Mesenchymal stem cell (in vitro differentiated cells and primary cell): ENCODE data around the gene GTF3C1.

ENCODE experiments used
- DNase-seq: peaks from one replicate; pipeline ENCODE4 v3.0.0-alpha.2; 2013
- H2AFZ ChIP-seq: one replicate; pipeline ENCODE4 v1.6.1; 2013; ENCODE audit warnings: low read depth, mild to moderate bottlenecking, control low read depth, inconsistent platforms, low read length, moderate library complexity
- H2AK5ac ChIP-seq: 2 replicates; pipeline ENCODE4 v1.6.1; 2013; ENCODE audit warnings: low read length, moderate library complexity, mild to moderate bottlenecking, inconsistent platforms; ENCODE audit not compliant: severe bottlenecking
- H2BK120ac ChIP-seq: one replicate; pipeline ENCODE4 v1.6.1; 2013; ENCODE audit warnings: low read depth, mild to moderate bottlenecking, inconsistent platforms, low read length, moderate library complexity
- H2BK12ac ChIP-seq, 2 experiments: one replicate each; pipeline ENCODE4 v1.6.1; 2013; ENCODE audit warnings: inconsistent platforms in 2 of 2, low read length in 2 of 2, mild to moderate bottlenecking in 2 of 2, moderate library complexity in 2 of 2, control low read depth in 1 of 2
- H2BK15ac ChIP-seq: one replicate; pipeline ENCODE4 v1.6.1; 2013; ENCODE audit warnings: mild to moderate bottlenecking, low read depth, inconsistent platforms; ENCODE audit not compliant: poor library complexity, severe bottlenecking
- H2BK5ac ChIP-seq: 2 replicates; pipeline ENCODE4 v1.6.1; 2013; ENCODE audit warnings: low read depth, mild to moderate bottlenecking, low read length, control low read depth, inconsistent platforms; ENCODE audit not compliant: poor library complexity, severe bottlenecking
- H3K14ac ChIP-seq, 2 experiments: one replicate each; pipeline ENCODE4 v1.6.1; 2013; ENCODE audit warnings: inconsistent platforms in 2 of 2, low read length in 2 of 2, control low read depth in 1 of 2, mild to moderate bottlenecking in 1 of 2, moderate library complexity in 1 of 2
- H3K18ac ChIP-seq, 2 experiments: one replicate each; pipeline ENCODE4 v1.6.1; 2013; ENCODE audit warnings: inconsistent platforms in 2 of 2, low read length in 2 of 2, control low read depth in 1 of 2, low read depth in 1 of 2, mild to moderate bottlenecking in 1 of 2
- H3K23ac ChIP-seq, 2 experiments: one replicate each; pipeline ENCODE4 v1.6.1; 2013; ENCODE audit warnings: inconsistent platforms in 2 of 2, low read length in 2 of 2, mild to moderate bottlenecking in 2 of 2, moderate library complexity in 2 of 2, control low read depth in 1 of 2
- H3K27ac ChIP-seq: 2 replicates; pipeline ENCODE4 v1.5.1; 2013; ENCODE audit warnings: mild to moderate bottlenecking, moderate library complexity, low read length, control low read depth, inconsistent platforms; ENCODE audit not compliant: poor library complexity, severe bottlenecking
- H3K27me3 ChIP-seq, 2 experiments: 2 replicates each; pipeline versions ENCODE4 v1.6.1 to v1.7.0; 2013; ENCODE audit warnings: low read length in 2 of 2, mild to moderate bottlenecking in 2 of 2, moderate library complexity in 2 of 2, control low read depth in 1 of 2, inconsistent platforms in 1 of 2; ENCODE audit not compliant: control insufficient read depth in 1 of 2, insufficient read depth in 1 of 2
- H3K36me3 ChIP-seq, 2 experiments: 2 replicates each; pipeline versions ENCODE4 v1.6.1 to v1.7.0; 2013; ENCODE audit warnings: low read length in 2 of 2, control low read depth in 1 of 2, inconsistent platforms in 1 of 2, low read depth in 1 of 2, mild to moderate bottlenecking in 1 of 2; ENCODE audit not compliant: insufficient read depth in 2 of 2, control insufficient read depth in 1 of 2
- H3K4ac ChIP-seq, 2 experiments: one replicate each; pipeline ENCODE4 v1.6.1; 2013; ENCODE audit warnings: inconsistent platforms in 2 of 2, low read length in 2 of 2, mild to moderate bottlenecking in 2 of 2, moderate library complexity in 2 of 2, control low read depth in 1 of 2, low read depth in 1 of 2
- H3K4me1 ChIP-seq: 2 replicates; pipeline ENCODE4 v1.6.1; 2013; ENCODE audit warnings: low read depth, low read length, control low read depth; ENCODE audit not compliant: control insufficient read depth, insufficient read depth
- H3K4me2 ChIP-seq: 2 replicates; pipeline ENCODE4 v1.6.1; 2013; ENCODE audit warnings: low read length, mild to moderate bottlenecking, inconsistent platforms; ENCODE audit not compliant: poor library complexity, severe bottlenecking
- H3K4me3 ChIP-seq, 2 experiments: 2 replicates each; pipeline versions ENCODE4 v1.5.1 to v1.7.0; 2013; ENCODE audit warnings: low read length in 2 of 2, mild to moderate bottlenecking in 2 of 2, control low read depth in 1 of 2, low read depth in 1 of 2; ENCODE audit not compliant: insufficient read depth in 1 of 2
- H3K79me1 ChIP-seq: replicated peaks from 2 replicates; pipeline ENCODE4 v1.6.1; 2013; ENCODE audit warnings: mild to moderate bottlenecking, control low read depth, low read length, inconsistent platforms; ENCODE audit not compliant: poor library complexity, severe bottlenecking
- H3K9ac ChIP-seq: 2 replicates; pipeline ENCODE4 v1.7.0; 2013; ENCODE audit warnings: mild to moderate bottlenecking, low read length, moderate library complexity
- H3K9me3 ChIP-seq: 2 replicates; pipeline ENCODE4 v1.7.0; 2013; ENCODE audit warnings: mild to moderate bottlenecking, low read length; ENCODE audit not compliant: control insufficient read depth
- H4K8ac ChIP-seq: one replicate; pipeline ENCODE4 v1.6.1; 2013; ENCODE audit warnings: inconsistent platforms, mild to moderate bottlenecking, low read length, moderate library complexity
- H4K91ac ChIP-seq: one replicate; pipeline ENCODE4 v1.6.1; 2013; ENCODE audit warnings: mild to moderate bottlenecking, low read length, inconsistent platforms
- WGBS: methylation state at CpG from one replicate; pipeline ENCODE4 v1.1.7; 2013; ENCODE audit warnings: mixed read lengths; 5-methylcytosine and 5-hydroxymethylcytosine counted together

Gene GTF3C1

GRCh38 chr16:27432558-27432957 lies 117.2 kb downstream of the GTF3C1 start:
- 37% methylated on average over 6 of the region's 6 CpGs for WGBS
- no peak overlapping the region for H3K14ac ChIP-seq
- no peaks in the 10 kb centered on the region for H3K9me3 ChIP-seq
- peak overlapping the region in 1 of 2 experiments; percentile 45 for H3K4me3 ChIP-seq
- H2BK5ac ChIP-seq: no peak overlapping the region
- H3K9ac ChIP-seq: peak overlapping the region; percentile 76
- H3K18ac ChIP-seq: no peak overlapping the region
- no peaks in the 10 kb centered on the region for H3K36me3 ChIP-seq
- H4K8ac ChIP-seq: no peak overlapping the region
- H4K91ac ChIP-seq: no peak overlapping the region
- DNase-seq: peak; percentile 51
- H2AK5ac ChIP-seq: no peak overlapping the region
- H2BK15ac ChIP-seq: no peak overlapping the region
- no peaks in the 10 kb centered on the region for H3K79me1 ChIP-seq
- no peak overlapping the region for H3K4ac ChIP-seq
- H2BK120ac ChIP-seq: no peak overlapping the region
- no peak overlapping the region for H3K27ac ChIP-seq
- no peaks in the 10 kb centered on the region for H3K27me3 ChIP-seq
- no peak overlapping the region for H2BK12ac ChIP-seq
- no peak overlapping the region for H3K23ac ChIP-seq
- no peak overlapping the region for H3K4me2 ChIP-seq
- H3K4me1 ChIP-seq: peaks cover 8% of the 10 kb centered on the region
- H2AFZ ChIP-seq: no peak overlapping the region

GRCh38 chr16:27431773-27432532 lies 117.8 kb downstream of the GTF3C1 start:
- H2BK15ac ChIP-seq: no peak overlapping the region

GRCh38 chr16:27430923-27431484 lies 118.7 kb downstream of the GTF3C1 start:
- Histone ChIP-seq H2AFZ (no peak overlapping the region), H3K14ac (no peak overlapping the region), H2AK5ac (no peak overlapping the region), H3K9me3 (no peaks in the 10 kb centered on the region), H2BK15ac (no peak overlapping the region), H2BK12ac (no peak overlapping the region), H4K8ac (no peak overlapping the region), H3K36me3 (no peaks in the 10 kb centered on the region), H3K9ac (no peak overlapping the region), H2BK120ac (no peak overlapping the region), H3K4me3 (no peak overlapping the region), H3K4me1 (peaks cover 10% of the 10 kb centered on the region), H4K91ac (no peak overlapping the region), H3K79me1 (no peaks in the 10 kb centered on the region), H3K4me2 (no peak overlapping the region), H3K27me3 (no peaks in the 10 kb centered on the region), H3K23ac (no peak overlapping the region), H3K27ac (no peak overlapping the region), H3K4ac (no peak overlapping the region), H3K18ac (no peak overlapping the region), H2BK5ac (no peak overlapping the region)
- 88% methylated on average over 10 of the region's 10 CpGs for WGBS
- peak; percentile 8 for DNase-seq

More at GRCh38 chr16:27431773-27432532, 117.8 kb downstream of the GTF3C1 start:
- no peak overlapping the region for H3K4ac ChIP-seq
- H3K36me3 ChIP-seq: no peaks in the 10 kb centered on the region
- no peaks in the 10 kb centered on the region for H3K79me1 ChIP-seq
- H3K23ac ChIP-seq: peak overlapping the region in 1 of 2 experiments; percentile 11
- no peak overlapping the region for H2AK5ac ChIP-seq
- no peak overlapping the region for H4K91ac ChIP-seq
- no peak overlapping the region for H2BK5ac ChIP-seq
- peak overlapping the region in 1 of 2 experiments; percentile 77 for H3K14ac ChIP-seq
- no peak overlapping the region for H3K27ac ChIP-seq
- H3K27me3 ChIP-seq: no peaks in the 10 kb centered on the region
- peak; percentile 6 for DNase-seq
- H4K8ac ChIP-seq: no peak overlapping the region
- WGBS: 80% methylated on average over 15 of the region's 15 CpGs
- no peak overlapping the region for H2BK12ac ChIP-seq
- H3K4me2 ChIP-seq: no peak overlapping the region
- no peak overlapping the region for H3K18ac ChIP-seq
- peak overlapping the region in 1 of 2 experiments; percentile 45 for H3K4me3 ChIP-seq
- H3K9me3 ChIP-seq: no peaks in the 10 kb centered on the region
- peaks cover 10% of the 10 kb centered on the region for H3K4me1 ChIP-seq
- H2BK120ac ChIP-seq: no peak overlapping the region
- H2AFZ ChIP-seq: no peak overlapping the region
- peak overlapping the region; percentile 76 for H3K9ac ChIP-seq

GRCh38 chr16:27430512-27430911 lies 119.2 kb downstream of the GTF3C1 start:
- over 99% methylated on average over 6 of the region's 7 CpGs for WGBS
- Histone ChIP-seq H3K23ac (no peak overlapping the region), H3K9me3 (no peaks in the 10 kb centered on the region), H2AK5ac (no peak overlapping the region), H3K9ac (no peak overlapping the region), H3K4me2 (no peak overlapping the region), H2BK12ac (no peak overlapping the region), H2BK15ac (no peak overlapping the region), H2BK120ac (no peak overlapping the region), H3K79me1 (no peaks in the 10 kb centered on the region), H3K27ac (no peak overlapping the region), H3K27me3 (no peaks in the 10 kb centered on the region), H3K4ac (no peak overlapping the region), H3K14ac (no peak overlapping the region), H4K91ac (no peak overlapping the region), H2AFZ (no peak overlapping the region), H3K18ac (no peak overlapping the region), H4K8ac (no peak overlapping the region), H3K36me3 (no peaks in the 10 kb centered on the region), H3K4me3 (no peak overlapping the region), H2BK5ac (no peak overlapping the region), H3K4me1 (peaks cover 10% of the 10 kb centered on the region)
- no peak for DNase-seq
